OCI-LY1 (cell line): Measurements from ENCODE around the gene PAX8.
"Not testable (repeated sequence)": the region's sequence is repeated elsewhere in the genome, so short reads cannot be mapped to it uniquely, and the experiment has no call there.

Source experiments
- H2AFZ ChIP-seq: fragments of 200-600 bp; sonication (generic), shearing (Covaris generic); 2 replicates; pipeline ENCODE4 v1.6.0; 2014; ENCODE audit warnings: antibody characterized with exemption, mild to moderate bottlenecking, low read length
- H3F3A ChIP-seq: fragments of 200-600 bp; sonication (generic), shearing (Covaris generic); 2 replicates; pipeline ENCODE4 v1.6.0; 2014; ENCODE audit warnings: mild to moderate bottlenecking, antibody characterized with exemption, low read length, moderate library complexity; ENCODE audit not compliant: insufficient read depth
- H3K27ac ChIP-seq: fragments of 200-600 bp; sonication (generic); 2 replicates; pipeline ENCODE4 v1.5.1; 2014; ENCODE audit warnings: low read length, mixed run types, mild to moderate bottlenecking, low read depth; ENCODE audit not compliant: poor library complexity, severe bottlenecking
- H3K27me3 ChIP-seq: fragments of 200-600 bp; sonication (generic); 2 replicates; pipeline ENCODE4 v1.6.0; 2014; ENCODE audit warnings: antibody characterized with exemption, mild to moderate bottlenecking, low read length, moderate library complexity; ENCODE audit not compliant: insufficient read depth
- H3K36me3 ChIP-seq: fragments of 200-600 bp; sonication (generic); 2 replicates; pipeline ENCODE4 v1.6.1; 2014; ENCODE audit warnings: mild to moderate bottlenecking, antibody characterized with exemption, low read length, moderate library complexity, mixed read lengths; ENCODE audit not compliant: insufficient read depth
- H3K4me1 ChIP-seq: fragments of 200-600 bp; sonication (generic); 2 replicates; pipeline ENCODE4 v1.5.1; 2014; ENCODE audit warnings: mild to moderate bottlenecking, low read length, moderate library complexity; ENCODE audit not compliant: insufficient read depth, severe bottlenecking
- H3K4me2 ChIP-seq: fragments of 200-600 bp; sonication (generic), shearing (Covaris generic); 2 replicates; pipeline ENCODE4 v1.6.1; 2014; ENCODE audit warnings: low read length
- H3K4me3 ChIP-seq: fragments of 200-600 bp; sonication (generic); 2 replicates; pipeline ENCODE4 v1.5.1; 2014; ENCODE audit warnings: low read length, low read depth, mild to moderate bottlenecking, mixed read lengths; ENCODE audit not compliant: poor library complexity, severe bottlenecking
- H3K79me2 ChIP-seq: fragments of 200-600 bp; shearing (Covaris generic); 2 replicates; pipeline ENCODE4 v1.6.1; 2016; ENCODE audit warnings: mixed run types, low read length, mixed read lengths; ENCODE audit not compliant: insufficient read depth
- H3K9ac ChIP-seq: fragments of 200-600 bp; sonication (generic), shearing (Covaris generic); 2 replicates; pipeline ENCODE4 v1.6.1; 2014; ENCODE audit warnings: mild to moderate bottlenecking, low read length, mixed read lengths
- H3K9me2 ChIP-seq: fragments of 200-600 bp; sonication (generic), shearing (Covaris generic); 2 replicates; pipeline ENCODE4 v1.6.1; 2014; ENCODE audit warnings: low read depth, mild to moderate bottlenecking, low read length, mixed read lengths
- H3K9me3 ChIP-seq: fragments of 200-600 bp; shearing (Covaris generic); 2 replicates; pipeline ENCODE4 v1.6.1; 2014; ENCODE audit warnings: low read length, mixed read lengths
- H4K20me1 ChIP-seq: fragments of 200-600 bp; sonication (generic), shearing (Covaris generic); 2 replicates; pipeline ENCODE4 v1.6.0; 2016; ENCODE audit warnings: mild to moderate bottlenecking, low read length; ENCODE audit not compliant: insufficient read depth
- EZH2 ChIP-seq: fragments of 200-600 bp; sonication (generic), shearing (Covaris generic); IDR thresholded peaks from 2 replicates; pipeline ENCODE4 v1.8.0; 2017; ENCODE audit warnings: borderline replicate concordance, mixed run types, mild to moderate bottlenecking, antibody characterized with exemption, low read length, moderate library complexity, mixed read lengths
- TF ChIP-seq, protein P1 (sequence below): fragments of 200-600 bp; sonication (generic), shearing (Covaris generic); IDR thresholded peaks from 2 replicates; pipeline ENCODE4 v1.5.1; 2017; ENCODE audit warnings: mild to moderate bottlenecking, antibody characterized with exemption, low read length, moderate library complexity, mixed read lengths

Gene PAX8

DNA sequence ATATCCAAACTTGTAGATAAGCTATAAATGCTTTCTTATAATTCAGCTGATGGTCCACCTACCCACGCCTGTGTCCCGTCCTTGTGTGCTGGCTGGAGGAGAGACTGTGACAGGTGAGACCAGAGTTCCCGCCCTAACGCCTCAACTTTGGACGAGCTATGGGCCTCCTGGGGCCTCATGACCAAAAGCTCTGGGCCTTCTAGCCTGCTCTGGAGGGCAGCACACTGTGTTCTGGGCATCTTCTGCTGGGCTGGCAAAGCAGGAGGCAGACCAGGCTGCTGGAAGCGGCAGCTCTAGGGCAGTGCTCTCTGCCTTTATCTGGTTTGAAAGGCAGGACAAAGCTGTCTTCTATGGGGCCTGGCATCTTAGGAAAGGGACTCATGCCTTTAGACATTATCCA, 26.0 kb upstream of the PAX8 start:
- Histone ChIP-seq H3K9me2 (no peaks in the 10 kb centered on the region), H3K9me3 (no peaks in the 10 kb centered on the region), H2AFZ (no peak overlapping the region), H3K27ac (no peak overlapping the region), H3K36me3 (no peaks in the 10 kb centered on the region), H3K4me1 (no peaks in the 10 kb centered on the region), H3F3A (no peaks in the 10 kb centered on the region), H3K79me2 (no peaks in the 10 kb centered on the region), H4K20me1 (no peaks in the 10 kb centered on the region), H3K9ac (no peak overlapping the region), H3K4me2 (no peak overlapping the region), H3K27me3 (no peaks in the 10 kb centered on the region), H3K4me3 (no peak overlapping the region)
- TF ChIP-seq EZH2 = no peak
- TF ChIP-seq, protein P1, sequence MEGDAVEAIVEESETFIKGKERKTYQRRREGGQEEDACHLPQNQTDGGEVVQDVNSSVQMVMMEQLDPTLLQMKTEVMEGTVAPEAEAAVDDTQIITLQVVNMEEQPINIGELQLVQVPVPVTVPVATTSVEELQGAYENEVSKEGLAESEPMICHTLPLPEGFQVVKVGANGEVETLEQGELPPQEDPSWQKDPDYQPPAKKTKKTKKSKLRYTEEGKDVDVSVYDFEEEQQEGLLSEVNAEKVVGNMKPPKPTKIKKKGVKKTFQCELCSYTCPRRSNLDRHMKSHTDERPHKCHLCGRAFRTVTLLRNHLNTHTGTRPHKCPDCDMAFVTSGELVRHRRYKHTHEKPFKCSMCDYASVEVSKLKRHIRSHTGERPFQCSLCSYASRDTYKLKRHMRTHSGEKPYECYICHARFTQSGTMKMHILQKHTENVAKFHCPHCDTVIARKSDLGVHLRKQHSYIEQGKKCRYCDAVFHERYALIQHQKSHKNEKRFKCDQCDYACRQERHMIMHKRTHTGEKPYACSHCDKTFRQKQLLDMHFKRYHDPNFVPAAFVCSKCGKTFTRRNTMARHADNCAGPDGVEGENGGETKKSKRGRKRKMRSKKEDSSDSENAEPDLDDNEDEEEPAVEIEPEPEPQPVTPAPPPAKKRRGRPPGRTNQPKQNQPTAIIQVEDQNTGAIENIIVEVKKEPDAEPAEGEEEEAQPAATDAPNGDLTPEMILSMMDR = no peak

DNA sequence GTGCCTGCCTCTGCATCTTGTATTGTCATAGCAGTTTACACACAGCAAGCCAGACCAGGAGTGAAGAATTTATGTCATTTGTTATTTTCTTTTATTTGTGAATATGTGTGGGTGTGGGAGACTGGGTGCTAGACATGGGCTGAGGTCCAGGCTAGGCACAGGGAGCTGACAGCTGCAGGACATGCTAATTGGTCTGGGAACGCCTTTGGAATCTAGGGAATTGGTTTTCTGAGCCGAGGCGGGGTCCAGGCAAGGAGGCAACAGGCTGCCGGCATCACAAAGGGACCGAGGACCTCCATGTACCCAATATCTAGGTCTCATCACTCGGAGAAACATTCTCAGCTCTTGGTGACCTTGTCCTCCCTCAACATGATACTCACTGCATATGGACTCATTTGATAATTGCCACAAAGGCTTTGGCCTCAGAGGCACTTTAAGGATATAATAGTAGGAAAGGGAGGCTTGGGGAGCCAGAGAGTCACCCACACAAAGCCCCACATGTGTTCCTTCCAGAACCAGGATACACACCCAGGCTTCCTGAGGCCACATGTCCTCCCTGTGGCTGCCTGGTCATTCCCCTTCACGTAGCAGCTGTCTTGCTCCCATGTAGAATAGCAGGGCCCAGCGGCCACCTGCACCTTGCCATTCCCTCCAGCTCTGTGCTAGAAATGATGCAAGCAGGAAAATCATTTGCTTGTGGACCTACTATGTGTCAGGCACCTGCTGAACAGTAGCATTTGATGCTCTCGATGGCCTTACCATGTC, 23.7 kb upstream of the PAX8 start:
- not testable (repeated sequence) for H3K4me1 ChIP-seq, H3K36me3 ChIP-seq, H3K9me3 ChIP-seq, H3K4me2 ChIP-seq, H3K79me2 ChIP-seq, H3K9me2 ChIP-seq, H3F3A ChIP-seq, H3K4me3 ChIP-seq, H3K27ac ChIP-seq, H4K20me1 ChIP-seq, H3K27me3 ChIP-seq, H3K9ac ChIP-seq, H2AFZ ChIP-seq

DNA sequence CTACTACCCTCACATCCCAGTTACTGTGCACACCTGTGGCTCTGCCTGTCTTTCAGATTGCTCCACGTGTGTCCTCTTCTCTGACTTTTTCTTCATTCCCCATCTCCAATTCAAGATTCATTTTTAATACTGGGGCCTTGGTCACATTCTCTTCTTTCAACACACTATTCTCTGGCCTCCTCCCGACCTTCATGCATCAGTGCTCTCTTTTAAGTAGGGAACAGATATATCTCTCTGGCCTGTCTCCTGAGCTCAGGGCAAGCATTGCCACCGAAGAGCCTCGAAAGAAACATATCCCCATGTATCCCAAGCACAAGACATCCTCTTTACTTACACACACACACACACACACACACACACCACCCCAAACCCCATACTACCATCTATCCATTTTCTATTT, 21.6 kb upstream of the PAX8 start:
- no peak overlapping the region for H3K9ac ChIP-seq
- H4K20me1 ChIP-seq = no peaks in the 10 kb centered on the region
- no peak overlapping the region for H3K27ac ChIP-seq
- no peaks in the 10 kb centered on the region for H3K9me2 ChIP-seq
- H3K4me2 ChIP-seq = no peak overlapping the region
- H3K9me3 ChIP-seq = no peaks in the 10 kb centered on the region
- no peaks in the 10 kb centered on the region for H3F3A ChIP-seq
- H3K4me3 ChIP-seq = no peak overlapping the region
- H2AFZ ChIP-seq = no peak overlapping the region
- H3K27me3 ChIP-seq = no peaks in the 10 kb centered on the region
- no peaks in the 10 kb centered on the region for H3K36me3 ChIP-seq
- H3K4me1 ChIP-seq = no peaks in the 10 kb centered on the region
- no peaks in the 10 kb centered on the region for H3K79me2 ChIP-seq
- TF ChIP-seq EZH2 = no peak

DNA sequence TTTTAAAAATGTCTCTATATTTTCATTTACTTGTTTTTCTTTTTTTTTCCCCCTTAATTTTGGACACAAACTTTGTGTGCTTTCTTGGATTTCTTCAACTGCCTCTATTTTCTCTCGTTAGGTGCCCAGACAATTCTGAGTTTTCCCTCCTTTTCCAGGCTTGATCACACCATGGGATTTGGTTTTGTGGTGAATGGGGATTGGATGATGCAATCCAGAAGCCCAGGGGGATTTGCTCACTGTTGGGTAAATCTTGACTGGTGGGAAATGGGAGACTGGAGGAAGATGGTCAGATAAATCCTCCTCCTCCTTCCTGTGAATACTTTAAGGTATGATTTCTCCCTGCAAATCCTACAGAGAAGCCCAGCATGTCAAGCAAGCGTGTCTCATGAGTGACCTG, 19.5 kb upstream of the PAX8 start:
- H3K9ac ChIP-seq = no peak overlapping the region
- no peaks in the 10 kb centered on the region for H3K36me3 ChIP-seq
- H3K4me1 ChIP-seq = no peaks in the 10 kb centered on the region
- no peak overlapping the region for H3K27ac ChIP-seq
- H3K4me2 ChIP-seq = no peak overlapping the region
- no peaks in the 10 kb centered on the region for H4K20me1 ChIP-seq
- no peaks in the 10 kb centered on the region for H3K27me3 ChIP-seq
- H3K9me3 ChIP-seq = no peaks in the 10 kb centered on the region
- no peak overlapping the region for H3K4me3 ChIP-seq
- H3K79me2 ChIP-seq = no peaks in the 10 kb centered on the region
- H3F3A ChIP-seq = no peaks in the 10 kb centered on the region
- TF ChIP-seq, protein P1 = no peak
- TF ChIP-seq EZH2 = no peak
- no peak overlapping the region for H2AFZ ChIP-seq
- H3K9me2 ChIP-seq = no peaks in the 10 kb centered on the region
